Activated T-cell treated with anti-CD3 and anti-CD28 coated beads for 4 hours (primary cell): Measurements from ENCODE around the gene DPEP3.
A peak's percentile ranks its signal among the peaks of the same experiment; 100 is the strongest.
"Not testable (repeated sequence)": the region's sequence is repeated elsewhere in the genome, so short reads cannot be mapped to it uniquely, and the experiment has no call there.

ENCODE experiments used
- DNase-seq: peaks from one replicate; pipeline ENCODE4 v3.0.0-alpha.2; 2020

DPEP3 gene

GRCh38 chr16:67943619-67944504 is 36.4 kb downstream of the DPEP3 start, which contains the start of gene LCAT:
Gene LCAT, minus strand, starts transcription at chr16:67944120. Its CDS starts 19 bp downstream, at chr16:67944101.
- no peak for DNase-seq

GRCh38 chr16:67943256-67943618 is 37.1 kb downstream of the DPEP3 start:
- DNase-seq = no peak

- no peak for DNase-seq
Measured at GRCh38 chr16:67942510-67943255, 37.6 kb downstream of the DPEP3 start.

- no peak for DNase-seq
Measured at GRCh38 chr16:67942200-67942509, 38.1 kb downstream of the DPEP3 start.

DNA sequence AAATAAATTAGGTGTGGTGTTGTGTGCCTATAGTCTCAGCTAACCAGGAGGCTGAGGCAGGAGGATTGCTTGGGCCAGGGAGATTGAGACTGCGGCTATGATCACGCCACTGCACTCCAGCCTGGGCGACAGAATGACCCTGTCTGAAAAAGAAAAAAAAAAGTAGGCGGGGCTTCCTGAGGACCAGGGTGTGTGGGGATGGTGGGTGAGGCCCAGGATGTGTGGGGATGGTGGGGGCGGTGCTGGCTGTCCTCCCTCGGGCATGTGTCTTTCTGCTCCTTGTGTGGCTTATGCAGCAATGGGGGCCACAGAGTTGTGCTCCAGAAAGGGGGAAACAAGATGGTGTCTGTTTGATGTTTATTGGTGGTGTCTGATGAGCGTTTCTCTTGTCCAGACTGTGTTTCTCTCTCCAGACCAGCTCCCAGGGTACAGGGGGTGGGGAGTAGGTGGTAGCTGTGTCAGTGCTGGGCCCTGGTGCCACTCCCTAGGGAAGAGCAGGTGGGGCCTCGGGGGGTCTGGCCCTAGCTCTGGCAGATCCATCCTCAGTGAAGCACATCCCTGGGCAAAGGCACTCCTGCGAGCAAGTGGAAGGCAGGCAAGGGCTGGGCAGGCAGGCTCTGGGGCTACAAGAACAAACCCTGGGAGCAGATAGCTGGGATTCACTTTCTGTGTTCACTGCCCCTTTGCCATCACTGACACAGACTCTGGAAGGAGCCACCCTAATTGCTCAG is 38.7 kb downstream of the DPEP3 start:
- DNase-seq = no peak

- no peak for DNase-seq
Measured at GRCh38 chr16:67940446-67941089, 39.7 kb downstream of the DPEP3 start.

GRCh38 chr16:67939507-67940445 is 40.5 kb downstream of the DPEP3 start:
- DNase-seq = peak; percentile 43

- not testable (repeated sequence) for DNase-seq
Measured at GRCh38 chr16:67937713-67938112, 42.6 kb downstream of the DPEP3 start.

- DNase-seq = peak; percentile 69
Measured at GRCh38 chr16:67936880-67937605, 43.3 kb downstream of the DPEP3 start.

GRCh38 chr16:67936124-67936879 is 44.0 kb downstream of the DPEP3 start, which contains the start of gene PSMB10:
Gene PSMB10, minus strand, starts transcription at chr16:67936850. Its CDS starts 101 bp downstream, at chr16:67936749.
- DNase-seq = peak; percentile 33

GRCh38 chr16:67935402-67936123 is 44.7 kb downstream of the DPEP3 start:
- peak; percentile 91 for DNase-seq

DNA sequence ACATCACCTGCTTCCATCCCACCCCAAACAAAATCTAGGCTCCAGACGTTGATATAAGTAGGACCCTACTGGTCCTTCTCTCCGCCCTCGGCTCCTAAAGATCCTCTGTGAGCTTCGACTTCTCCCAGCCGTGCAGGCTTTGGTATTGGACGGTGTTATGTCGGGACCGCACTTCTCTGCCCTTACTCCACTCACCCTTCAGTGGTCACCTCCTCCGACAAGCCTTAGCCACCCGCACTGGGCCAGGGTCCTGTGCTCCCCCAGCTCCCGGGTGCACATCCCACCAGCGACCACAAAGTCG is 45.2 kb downstream of the DPEP3 start:
- DNase-seq = no peak

DNA sequence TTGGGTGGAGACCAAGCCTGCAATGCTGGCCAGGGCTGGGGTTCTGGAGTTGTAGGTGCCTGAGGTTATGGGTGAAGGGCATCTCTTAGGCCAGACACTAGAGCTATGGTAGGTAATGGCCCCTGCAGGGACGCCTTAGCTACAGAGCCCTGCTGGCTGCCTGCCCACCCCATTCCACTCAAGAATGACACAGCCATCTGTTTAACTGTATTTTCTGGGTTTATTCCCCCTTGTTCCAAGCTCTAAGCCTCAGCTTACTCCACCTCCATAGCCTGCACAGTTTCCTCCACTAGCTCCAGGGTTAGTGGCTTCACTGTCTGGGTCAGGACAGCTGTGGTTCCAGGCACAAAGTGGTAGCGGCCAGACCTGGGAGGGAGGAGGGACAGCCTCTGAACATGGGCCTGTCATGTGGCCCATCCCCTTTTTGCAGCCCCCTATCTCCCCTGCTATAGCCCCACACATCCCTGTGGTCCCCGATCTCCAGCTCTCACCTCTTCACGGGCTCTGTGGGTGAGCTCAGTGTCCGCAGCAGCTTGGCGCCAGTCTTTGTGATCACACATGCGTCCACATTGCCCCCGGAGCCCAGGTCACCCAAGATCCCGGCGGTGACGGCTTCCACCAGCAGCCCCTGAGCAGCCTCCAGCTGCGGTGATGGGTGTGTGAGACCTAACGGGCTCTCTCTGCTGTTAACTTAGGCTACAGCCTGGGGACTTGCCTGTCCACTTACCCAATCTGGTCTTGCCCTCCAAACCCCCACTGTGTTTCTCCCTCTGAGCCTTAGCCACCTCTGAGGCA is 45.8 kb downstream of the DPEP3 start:
- DNase-seq = no peak

- DNase-seq = no peak
Measured at GRCh38 chr16:67933805-67934204, 46.5 kb downstream of the DPEP3 start.

- no peak for DNase-seq
Measured at GRCh38 chr16:67932462-67932840, 47.8 kb downstream of the DPEP3 start.

GRCh38 chr16:67931712-67932461 is 48.4 kb downstream of the DPEP3 start, which contains the start of gene CTRL:
Gene CTRL, minus strand, starts transcription at chr16:67931862. Its CDS starts 10 bp downstream, at chr16:67931852.
- no peak for DNase-seq

DNA sequence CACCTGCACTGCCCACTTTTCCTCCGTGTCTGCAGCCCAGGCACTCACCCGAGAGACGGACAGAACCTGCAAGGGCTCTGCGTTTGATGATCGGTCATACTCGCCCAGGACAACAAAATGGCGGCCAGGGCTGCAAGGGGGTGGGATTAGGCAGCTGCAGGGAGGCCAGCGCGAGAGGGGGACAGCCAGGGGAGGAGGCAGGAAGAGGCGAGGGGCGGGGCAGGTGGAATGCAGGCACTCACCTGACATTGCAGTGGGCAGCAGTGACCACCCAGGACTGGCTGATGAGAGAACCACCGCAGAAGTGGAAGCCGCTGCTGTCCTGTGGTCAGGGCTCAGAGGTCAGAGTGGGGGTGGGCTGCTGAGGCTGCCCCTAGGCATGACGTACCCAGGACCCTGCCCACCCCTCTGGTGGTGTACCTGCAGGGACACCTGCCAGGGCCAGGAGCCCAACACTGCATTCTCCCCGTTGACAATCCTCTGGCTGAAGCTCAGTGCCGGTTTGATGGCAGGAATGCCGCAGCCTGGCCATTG is 49.6 kb downstream of the DPEP3 start:
- DNase-seq = no peak

- no peak for DNase-seq
Measured at GRCh38 chr16:67930191-67930590, 50.1 kb downstream of the DPEP3 start.
